ENCODE results near the gene CERK.

DNA sequence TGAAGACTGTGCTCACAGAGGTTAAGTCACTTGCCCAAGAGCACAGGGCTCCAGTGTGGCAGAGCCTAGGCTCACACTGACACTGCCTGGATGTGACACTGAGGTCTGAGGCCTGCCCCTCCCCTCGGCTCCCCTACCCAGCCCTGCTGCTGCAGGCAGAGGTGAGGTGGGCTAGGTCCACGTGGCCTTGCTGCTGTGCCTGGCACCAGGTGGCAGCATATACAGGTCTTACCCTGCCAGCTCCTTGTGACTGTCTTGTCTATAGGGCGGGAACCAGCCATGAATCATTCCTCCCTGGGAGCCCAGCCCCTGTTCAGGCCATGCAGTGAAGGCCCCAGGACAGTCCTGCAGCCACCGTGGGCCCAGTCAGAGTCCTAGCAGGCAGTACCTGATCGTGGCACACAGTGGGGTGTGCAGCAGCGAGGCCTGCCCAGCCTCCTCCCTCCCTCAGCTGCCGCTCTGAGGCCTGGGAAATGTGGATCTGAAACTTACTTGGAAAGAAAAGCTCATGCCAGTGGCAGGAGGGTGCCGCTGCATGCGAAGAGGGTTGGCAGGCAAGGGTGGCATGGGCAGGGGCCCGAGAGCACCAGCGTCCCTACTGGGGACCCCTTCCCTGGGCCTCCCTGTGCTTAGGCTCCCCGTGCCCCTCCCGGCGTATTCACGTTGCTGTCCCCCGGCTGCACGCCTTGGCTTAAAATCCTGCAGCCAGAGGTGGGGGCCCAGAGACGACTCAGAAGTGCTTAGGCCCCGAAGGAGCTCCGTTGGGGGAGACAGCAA, 1.2 kb upstream of the CERK start:
- TF ChIP-seq POLR2A (IDR thresholded peaks at IDR 0.05; ENCODE audit: low read length) = no peak
- TF ChIP-seq GATA1 (IDR thresholded peaks at IDR 0.05; ENCODE audit: low read depth, low read length) = no peak
